PC-9 (cell line): Measurements from ENCODE around the gene ILF2. TPM values are rescaled to one million over a fixed set of nuclear protein-coding genes. Genes with fewer than 3 reads are reported as not detected.

Source experiments
- BruUV-seq: library from RNA; stranded (reverse); fragments of 400-500 nt; replicated peaks from 2 replicates; lab custom pipeline; 2021; lab: Mats Ljungman, UMichigan
- CTCF ChIA-PET: fragments of 300-600 bp; sonication (Branson Sonifier 250); formaldehyde crosslinking; loops from one replicate; lab custom pipeline; 2022; ENCODE audit warnings: antibody characterized with exemption; lab: Charles Lee
- POLR2A ChIA-PET: fragments of 300-600 bp; sonication (Branson Sonifier 250); formaldehyde crosslinking; loops from one replicate; lab custom pipeline; 2022; ENCODE audit warnings: antibody characterized with exemption; ENCODE audit not compliant: unreplicated experiment; lab: Charles Lee
- DNase-seq, 2 experiments: peaks; one replicate each; pipeline versions ENCODE4 v3.0.0 to v3.0.0-alpha.2; 2015 to 2022; ENCODE audit warnings: mixed read lengths in 1 of 2
- H2AFZ ChIP-seq: fragments of 200-600 bp; sonication (generic); 2 replicates; pipeline ENCODE4 v1.8.1; 2017; ENCODE audit warnings: antibody characterized with exemption
- H3F3A ChIP-seq: fragments of 200-600 bp; sonication (generic); 2 replicates; pipeline ENCODE4 v1.8.1; 2017; ENCODE audit warnings: antibody characterized with exemption, mild to moderate bottlenecking, low read depth; ENCODE audit not compliant: insufficient read depth
- H3K27ac ChIP-seq: fragments of 200-600 bp; sonication (generic); 2 replicates; pipeline ENCODE4 v1.6.1; 2016; ENCODE audit warnings: mixed run types
- H3K27me3 ChIP-seq: fragments of 200-600 bp; sonication (generic); 2 replicates; pipeline ENCODE4 v1.6.1; 2016; ENCODE audit warnings: low read depth, mixed run types; ENCODE audit not compliant: insufficient read depth
- H3K36me3 ChIP-seq: fragments of 200-600 bp; sonication (generic); 2 replicates; pipeline ENCODE4 v1.6.1; 2016; ENCODE audit warnings: low read depth, mixed run types
- H3K4me1 ChIP-seq: fragments of 200-600 bp; sonication (generic); replicated peaks from 2 replicates; pipeline ENCODE4 v1.6.1; 2016; ENCODE audit warnings: mixed run types; ENCODE audit not compliant: insufficient read depth
- H3K4me2 ChIP-seq: fragments of 200-600 bp; sonication (generic); 2 replicates; pipeline ENCODE4 v1.6.1; 2017; ENCODE audit warnings: mixed run types
- H3K4me3 ChIP-seq: fragments of 200-600 bp; sonication (generic); 2 replicates; pipeline ENCODE4 v1.6.1; 2016; ENCODE audit warnings: mixed run types
- H3K79me2 ChIP-seq: fragments of 200-600 bp; sonication (generic); 2 replicates; pipeline ENCODE4 v1.6.1; 2017; ENCODE audit warnings: low read depth, mixed run types
- H3K9me2 ChIP-seq: fragments of 200-600 bp; sonication (generic); 2 replicates; pipeline ENCODE4 v1.8.1; 2017; ENCODE audit warnings: mild to moderate bottlenecking; ENCODE audit not compliant: insufficient read depth
- H3K9me3 ChIP-seq: fragments of 200-600 bp; sonication (generic); 2 replicates; pipeline ENCODE4 v1.8.1; 2016; ENCODE audit warnings: low read depth; ENCODE audit not compliant: insufficient read depth
- H4K20me1 ChIP-seq: fragments of 200-600 bp; sonication (generic); 2 replicates; pipeline ENCODE4 v1.8.1; 2017; ENCODE audit not compliant: insufficient read depth
- CTCF ChIP-seq: fragments of 200-600 bp; sonication (generic); conservative IDR thresholded peaks from 2 replicates; pipeline ENCODE4 v1.6.1; 2017; ENCODE audit warnings: mixed run types, antibody characterized with exemption, mild to moderate bottlenecking, moderate library complexity
- EZH2 ChIP-seq: fragments of 200-600 bp; sonication (generic); IDR thresholded peaks from 2 replicates; pipeline ENCODE4 v1.8.0; 2017; ENCODE audit warnings: antibody characterized with exemption, low read depth
- intact Hi-C: fragments of 100-400 bp; cut with micrococcal nuclease; formaldehyde crosslinking; loops from one replicate; pipeline ENCODE4 v1.10.0; 2022; ENCODE audit not compliant: unreplicated experiment
- total RNA-seq: library from RNA; stranded (reverse); gene quantifications from 2 replicates; pipeline ENCODE4 v1.2.3, GENCODE V29; 2021

The ILF2 gene
- total RNA-seq, 1 experiment from 2014 or later = 145 TPM

GRCh38 chr1:153661111-153661708 lies 9.6 kb downstream of the ILF2 start:
- no peaks in the 10 kb centered on the region for H3K9me3 ChIP-seq
- H3K79me2 ChIP-seq = peaks cover 13% of the 10 kb centered on the region
- TF ChIP-seq CTCF (no peak), EZH2 (no peak)
- ChIA-PET POLR2A (interaction anchor here (0.6 kb wide), 1 partner anchor 27 kb away, joined by 6 read pairs; the partner anchor contains the start of gene CHTOP), CTCF (no interaction called here)
- no peak overlapping the region for H2AFZ ChIP-seq
- intact Hi-C loops = no loop called here
- no peak overlapping the region for H3K4me3 ChIP-seq
- no peaks in the 10 kb centered on the region; the same call in 1 of the 2 replicates for H4K20me1 ChIP-seq
- peaks cover 36% of the 10 kb centered on the region for H3K36me3 ChIP-seq
- peaks cover 6% of the 10 kb centered on the region for H3K4me1 ChIP-seq
- no peaks in the 10 kb centered on the region for H3K9me2 ChIP-seq
- peaks cover 64% of the 10 kb centered on the region for H3F3A ChIP-seq
- no peak for DNase-seq
- no TSS peak for BruUV-seq
- H3K4me2 ChIP-seq = no peak overlapping the region
- no peak overlapping the region for H3K27ac ChIP-seq
- H3K27me3 ChIP-seq = no peaks in the 10 kb centered on the region

GRCh38 chr1:153659656-153660055 lies 11.1 kb downstream of the ILF2 start:
- POLR2A ChIA-PET = interaction anchor here (0.6 to 0.7 kb wide), 3 partner anchors 25 to 608 kb away, joined by 3 to 4 read pairs (median 3); no protein-coding TSS in a partner anchor
- CTCF ChIA-PET = no interaction called here
- H3K27ac ChIP-seq = no peak overlapping the region

GRCh38 chr1:153659175-153659534 lies 11.6 kb downstream of the ILF2 start:
- DNase-seq = no peak
- H3K79me2 ChIP-seq = peaks cover 12% of the 10 kb centered on the region
- BruUV-seq = TSS peak; percentile 67
- no peaks in the 10 kb centered on the region for H3K27me3 ChIP-seq
- intact Hi-C loops = loop anchor here (5.0 kb wide), 1 partner anchor 87 kb away; no protein-coding TSS in a partner anchor
- H3K4me2 ChIP-seq = peak overlapping the region; percentile 80
- peak overlapping the region; percentile 75; the same call in 1 of the 2 replicates for H2AFZ ChIP-seq
- no peaks in the 10 kb centered on the region for H3K9me2 ChIP-seq
- peak overlapping the region; percentile 72 for H3K4me3 ChIP-seq
- no peaks in the 10 kb centered on the region; the same call in 1 of the 2 replicates for H4K20me1 ChIP-seq
- H3F3A ChIP-seq = peaks cover 52% of the 10 kb centered on the region
- POLR2A ChIA-PET = interaction anchor here (0.7 kb wide), 1 partner anchor 25 kb away, joined by 4 read pairs; no protein-coding TSS in a partner anchor
- TF ChIP-seq EZH2 (no peak), CTCF (no peak)
- CTCF ChIA-PET = interaction anchor here (0.6 kb wide), 1 partner anchor 32 kb away, joined by 3 read pairs; the partner anchor contains the start of gene S100A13
- peaks cover 16% of the 10 kb centered on the region for H3K36me3 ChIP-seq
- H3K4me1 ChIP-seq = peaks cover 6% of the 10 kb centered on the region
- 0 out of 2 replicates have a peak overlapping the region, but pooled peaks have one; percentile 55 for H3K27ac ChIP-seq
- no peaks in the 10 kb centered on the region for H3K9me3 ChIP-seq

More at GRCh38 chr1:153659656-153660055, 11.1 kb downstream of the ILF2 start:
- Histone ChIP-seq H3K79me2 (peaks cover 12% of the 10 kb centered on the region), H3K27me3 (no peaks in the 10 kb centered on the region), H2AFZ (no peak overlapping the region), H3K4me3 (peak overlapping the region; percentile 72; the same call in 1 of the 2 replicates), H3K9me2 (no peaks in the 10 kb centered on the region), H4K20me1 (no peaks in the 10 kb centered on the region; the same call in 1 of the 2 replicates), H3K9me3 (no peaks in the 10 kb centered on the region), H3K4me1 (peaks cover 6% of the 10 kb centered on the region), H3K36me3 (peaks cover 21% of the 10 kb centered on the region), H3K4me2 (peak overlapping the region; percentile 80), H3F3A (peaks cover 57% of the 10 kb centered on the region)
- no peak for DNase-seq
- no TSS peak for BruUV-seq
- intact Hi-C loops = loop anchor here (5.0 kb wide), 1 partner anchor 87 kb away; no protein-coding TSS in a partner anchor
- TF ChIP-seq CTCF (no peak), EZH2 (no peak)
